HS-27A (cell line): Measurements from ENCODE around the gene ELAVL3.

Experiments
- DNase-seq: peaks from one replicate; pipeline ENCODE4 v3.0.0-alpha.2; 2012; ENCODE audit warnings: low read depth, missing footprints

The ELAVL3 gene

GRCh38 chr19:11480715-11481533 lies at the start of gene ELAVL3:
ELAVL3 (minus strand) TSS chr19:11481046; CDS start chr19:11480608, 438 bp downstream.
- DNase-seq = no peak

DNA sequence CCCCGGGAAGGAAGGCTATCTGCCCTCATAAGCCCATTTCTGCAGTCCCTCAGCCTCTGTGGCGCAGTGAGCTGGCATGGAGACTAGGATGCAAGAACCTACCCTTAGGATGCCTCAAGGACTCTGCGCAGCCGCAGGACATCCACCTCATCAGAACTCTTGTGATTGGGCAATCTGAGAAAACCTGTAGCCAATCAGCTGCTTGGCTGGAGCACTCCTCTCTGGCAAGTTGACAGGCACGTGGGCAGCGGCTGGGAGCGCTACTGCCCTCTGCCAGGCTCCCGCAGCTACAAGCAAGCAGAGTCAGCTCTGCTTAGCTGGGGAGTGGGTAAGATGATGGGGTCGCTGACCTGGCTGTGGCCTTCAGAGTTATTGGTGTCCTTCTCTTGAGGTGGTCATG lies 49.6 kb upstream of the ELAVL3 start:
- DNase-seq = no peak

DNA sequence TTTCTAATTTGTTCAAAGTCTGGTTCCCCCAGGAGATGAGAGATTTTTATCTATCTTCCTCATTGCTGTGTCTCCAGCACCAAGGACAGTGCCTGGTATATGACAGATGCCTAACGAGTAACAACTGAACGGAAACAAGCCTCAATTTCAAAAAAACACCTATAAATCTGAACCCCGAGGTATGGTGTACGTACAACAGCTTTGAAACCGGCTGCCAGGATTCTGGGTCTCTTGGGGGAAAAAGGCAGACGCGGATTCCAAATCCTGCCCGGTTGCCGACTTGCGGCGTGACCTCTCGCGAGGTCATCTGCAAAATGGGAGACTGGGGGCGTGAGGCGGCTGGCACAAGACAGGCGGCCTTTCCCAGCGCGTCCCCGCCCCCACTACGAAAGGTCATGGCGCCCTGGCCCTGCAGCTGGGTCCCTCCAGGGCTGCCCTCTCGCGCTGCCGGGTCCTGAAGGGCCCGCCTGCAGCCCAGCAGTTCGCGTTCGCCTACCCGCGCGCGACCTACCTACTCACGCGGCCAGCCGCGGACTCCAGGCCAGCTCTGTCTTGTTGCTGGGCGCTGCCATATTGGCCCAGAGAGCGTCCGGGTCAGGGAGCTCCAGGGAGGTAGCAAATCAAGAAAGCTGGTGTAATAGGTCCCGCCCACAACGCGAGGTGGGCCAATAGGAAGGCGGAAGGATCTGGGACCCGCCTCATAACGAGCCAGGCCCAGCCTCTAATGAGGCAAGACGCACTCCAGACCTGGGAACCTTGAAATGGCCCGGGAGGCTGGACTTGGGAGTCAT lies 47.9 kb upstream of the ELAVL3 start, which contains the start of gene ECSIT:
TSS of gene ECSIT (minus strand) at position 584 of the 791 bp plus-strand sequence. CDS start 9,964 bp downstream, outside the sequence.
- peak; percentile 98 for DNase-seq

- no peak for DNase-seq
These were observed 38.3 kb upstream of the ELAVL3 start for GRCh38 chr19:11519138-11519537.

- no peak for DNase-seq
These were observed 33.1 kb upstream of the ELAVL3 start for GRCh38 chr19:11513946-11514345.

DNA sequence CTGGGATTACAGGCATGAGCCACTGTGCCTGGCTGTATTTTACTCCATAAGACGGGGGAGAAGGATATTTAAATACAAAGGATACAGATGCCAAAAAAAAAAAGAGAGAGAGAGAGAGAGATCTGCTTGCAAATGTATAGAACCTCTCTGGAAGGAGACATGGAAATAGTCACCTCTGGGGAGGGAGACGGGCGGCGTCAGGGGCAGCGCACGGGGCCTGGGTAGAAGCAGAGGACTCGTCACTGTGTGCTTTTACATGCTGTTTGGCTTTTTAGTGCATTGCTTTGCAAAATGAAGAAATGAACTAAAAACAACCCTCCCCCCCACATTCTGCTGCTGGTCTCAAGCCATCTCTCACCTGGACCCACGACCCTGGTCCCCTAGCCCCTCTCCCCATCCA lies 29.6 kb upstream of the ELAVL3 start:
- no peak for DNase-seq

DNA sequence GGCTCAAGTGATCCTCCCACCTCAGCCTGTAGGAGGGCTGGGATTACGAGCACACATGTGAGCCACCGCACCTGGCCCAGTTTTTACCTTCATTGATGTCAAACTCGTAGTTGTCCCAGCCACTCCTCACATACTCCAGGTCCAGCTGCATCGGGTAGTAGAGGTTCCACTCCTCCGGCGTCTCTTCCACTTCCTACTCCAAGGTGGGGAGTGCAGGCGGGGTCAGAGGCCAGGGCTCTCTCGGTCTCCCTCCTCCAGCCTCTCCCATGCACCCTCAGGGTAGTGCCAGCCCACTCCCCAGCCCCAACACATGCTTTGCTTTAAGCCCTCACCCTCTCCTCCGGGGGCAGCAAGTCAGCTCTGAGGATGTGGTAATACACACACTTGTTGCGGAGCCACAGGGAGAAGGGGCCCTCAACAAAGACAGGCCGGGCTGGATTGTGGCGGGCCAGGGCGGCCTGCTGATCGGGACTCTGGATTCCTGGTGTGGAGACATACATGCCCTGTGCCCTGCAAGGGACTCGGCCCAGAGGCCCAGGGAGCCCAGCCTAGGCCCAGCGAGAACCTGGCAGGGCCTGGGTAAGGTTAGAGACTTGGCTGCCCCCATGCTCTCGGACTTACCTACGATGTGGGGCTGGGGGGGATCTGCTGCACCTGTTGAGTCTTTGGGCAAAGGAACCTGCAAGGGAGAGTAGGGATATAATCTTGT lies 26.7 kb upstream of the ELAVL3 start:
- DNase-seq = no peak

DNA sequence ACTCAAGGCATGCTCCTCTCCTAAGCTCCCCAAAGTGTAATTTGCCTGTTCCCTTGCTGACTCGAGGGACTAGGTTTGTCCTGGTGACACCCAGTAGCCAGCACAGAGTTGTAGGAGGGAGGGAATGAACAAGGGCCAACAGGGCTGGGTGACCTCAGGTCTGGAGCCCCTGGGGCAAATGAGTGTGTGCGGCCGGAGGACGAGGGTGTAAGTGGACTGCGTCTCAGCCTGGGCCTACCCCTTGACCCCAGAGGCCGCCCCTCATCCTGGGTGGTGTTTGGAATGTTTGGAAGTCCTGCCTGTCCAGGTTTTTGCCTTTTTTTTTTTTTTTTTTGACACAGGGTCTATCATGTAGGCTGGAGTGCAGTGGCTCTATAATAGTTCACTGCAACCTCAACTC lies 26.1 kb upstream of the ELAVL3 start:
- no peak for DNase-seq

DNA sequence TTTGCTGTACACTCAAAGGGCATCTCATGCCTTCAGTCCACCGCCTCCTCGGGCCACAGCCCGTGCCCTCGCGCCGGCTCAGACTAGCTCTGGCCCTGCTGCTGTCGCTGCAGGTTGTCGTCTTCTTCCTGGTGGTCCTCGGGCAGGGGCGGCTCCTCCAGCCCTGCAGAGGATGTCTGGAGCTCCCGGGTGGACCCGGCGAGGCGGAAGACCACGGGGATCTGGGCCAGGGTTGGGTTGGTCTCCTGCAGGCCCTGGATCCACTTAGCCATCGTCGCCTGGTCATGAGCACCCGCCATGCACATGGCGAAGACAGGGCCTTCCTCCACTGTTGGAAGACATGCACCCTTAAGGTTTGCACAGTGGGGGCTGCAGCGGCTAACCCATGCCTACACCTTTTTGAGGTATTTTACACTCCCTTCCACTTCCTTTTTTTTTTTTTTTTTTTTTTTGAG lies 25.3 kb upstream of the ELAVL3 start:
- DNase-seq = no peak

DNA sequence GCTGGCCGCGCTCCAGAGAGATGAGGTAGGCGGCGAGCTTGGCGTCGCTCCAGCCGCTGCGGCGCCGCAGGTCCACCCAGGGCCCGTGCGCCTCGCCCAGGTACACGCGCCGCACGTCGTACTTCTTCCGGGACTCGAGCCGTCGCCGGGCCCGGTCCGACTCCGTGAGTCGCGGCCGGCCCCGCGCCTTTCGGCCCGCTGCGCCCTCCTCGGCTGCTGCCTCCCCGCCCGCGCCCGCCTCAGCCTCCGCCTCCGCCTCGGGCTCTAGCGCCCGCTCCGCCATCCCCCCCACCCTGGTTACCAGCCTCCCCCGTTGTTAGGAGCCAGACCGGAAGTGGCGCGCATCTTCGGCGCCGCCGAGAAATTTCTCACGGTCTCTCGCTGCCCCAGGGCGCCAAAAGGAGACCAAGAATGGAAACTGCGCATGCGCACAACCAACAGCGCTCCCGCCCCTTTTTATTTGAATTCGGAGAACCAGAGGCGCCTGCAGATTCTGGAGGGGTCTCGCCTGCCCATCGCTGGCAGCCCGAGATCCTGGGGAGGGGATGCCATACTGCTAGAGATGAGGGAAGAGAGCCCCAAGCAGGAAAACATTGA lies 24.8 kb upstream of the ELAVL3 start, which contains the start of gene ZNF653:
TSS of gene ZNF653 (minus strand) at position 336 of the 597 bp plus-strand sequence. CDS start at position 283, 53 bp downstream.
- DNase-seq = peak; percentile 86

DNA sequence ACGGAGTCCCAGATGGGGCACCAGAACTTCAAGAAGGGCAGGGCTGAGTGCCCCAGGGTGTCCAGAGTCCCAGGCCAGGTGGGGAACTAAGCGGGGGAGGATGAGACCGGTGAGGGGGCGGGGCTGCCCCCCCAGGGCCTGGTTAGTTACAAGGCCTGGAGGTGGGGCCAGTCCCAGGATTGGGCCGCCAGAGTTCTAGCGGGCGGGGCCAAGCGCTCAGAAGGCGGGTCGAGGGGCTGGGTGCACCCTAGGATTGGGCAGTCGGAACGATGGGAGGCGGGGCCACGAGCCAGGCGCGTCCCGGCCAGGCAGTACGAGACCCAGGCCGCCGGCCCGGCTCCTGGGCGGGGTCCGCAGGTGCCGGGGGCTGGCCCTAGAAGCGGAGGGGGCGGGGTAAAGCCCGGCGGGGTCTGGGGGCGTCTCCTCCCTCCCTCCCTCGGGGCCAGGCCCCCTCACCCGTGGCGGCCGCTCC lies 24.2 kb upstream of the ELAVL3 start:
- DNase-seq = peak; percentile 79

- DNase-seq = no peak
These were observed 23.7 kb upstream of the ELAVL3 start for GRCh38 chr19:11504502-11505031.

DNA sequence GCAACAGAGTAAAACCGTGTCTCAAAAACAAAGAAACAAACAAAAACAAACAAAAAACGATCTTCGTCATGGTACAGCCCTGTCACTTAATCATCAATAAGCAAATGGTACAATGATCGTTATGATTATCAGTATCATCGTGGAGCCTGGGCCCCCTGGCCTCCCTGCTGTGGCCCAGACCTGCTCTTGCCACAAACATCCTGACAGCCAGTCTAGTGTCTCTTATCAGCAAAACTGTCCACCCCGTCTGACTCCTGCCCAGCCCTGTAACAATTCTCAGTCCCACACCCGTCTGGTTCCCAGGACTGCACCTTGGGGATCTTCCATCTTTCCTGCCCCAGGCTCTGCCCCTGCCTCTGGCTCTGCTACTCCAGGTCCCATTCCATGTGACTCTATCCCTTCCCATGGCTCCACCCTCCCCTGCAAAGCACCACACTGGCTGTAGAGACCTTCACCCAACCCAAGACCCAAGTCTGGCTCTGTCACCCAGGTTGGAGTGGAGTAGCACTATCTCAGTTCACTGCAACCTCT lies 19.1 kb upstream of the ELAVL3 start:
- no peak for DNase-seq

DNA sequence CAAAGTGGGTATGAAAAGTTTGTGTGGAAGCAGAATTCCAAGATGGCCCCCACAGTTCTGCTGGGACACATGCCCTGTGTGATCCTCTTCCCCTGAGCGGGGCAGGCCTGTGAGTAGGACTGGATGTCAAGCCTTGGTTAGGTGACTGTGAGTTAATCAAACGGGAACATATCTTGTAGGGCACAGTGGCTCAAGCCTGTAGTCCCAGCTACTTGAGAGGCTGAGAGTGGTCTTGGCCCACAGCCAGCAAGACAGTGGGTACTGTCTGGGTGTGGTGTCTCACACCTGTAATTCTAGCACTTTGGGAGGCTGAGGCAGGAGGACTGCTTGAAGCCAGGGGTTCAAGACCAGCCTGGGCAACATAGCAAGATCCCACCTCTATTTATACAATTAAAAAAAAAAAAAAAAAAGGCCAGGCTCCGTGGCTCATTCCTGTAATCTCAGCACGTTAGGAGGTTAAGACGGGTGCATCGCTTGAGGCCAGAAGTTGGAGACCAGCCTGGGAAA lies 18.4 kb upstream of the ELAVL3 start:
- DNase-seq = no peak

GRCh38 chr19:11496391-11497163 lies 15.7 kb upstream of the ELAVL3 start:
- peak; percentile 51 for DNase-seq

DNA sequence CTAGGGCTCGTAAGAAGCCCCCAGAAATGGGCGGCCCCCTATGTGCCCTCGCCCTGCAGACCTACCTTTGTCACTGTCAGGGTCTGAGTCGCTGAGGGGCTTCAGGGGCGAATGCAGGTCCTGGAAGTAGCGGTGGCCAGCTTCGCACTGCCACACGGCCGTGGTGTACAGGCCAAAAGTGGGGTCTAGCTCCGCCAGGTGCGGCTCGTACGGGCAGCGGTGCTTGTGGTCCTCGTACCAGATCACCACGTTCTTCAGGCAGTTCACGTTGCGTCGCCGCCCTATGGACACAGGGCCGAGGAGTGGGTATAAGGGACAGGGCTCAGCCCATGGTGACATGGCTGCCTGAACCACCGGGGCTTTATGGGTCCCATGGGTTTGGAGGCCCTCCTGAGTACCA lies 15.0 kb upstream of the ELAVL3 start:
- no peak for DNase-seq

DNA sequence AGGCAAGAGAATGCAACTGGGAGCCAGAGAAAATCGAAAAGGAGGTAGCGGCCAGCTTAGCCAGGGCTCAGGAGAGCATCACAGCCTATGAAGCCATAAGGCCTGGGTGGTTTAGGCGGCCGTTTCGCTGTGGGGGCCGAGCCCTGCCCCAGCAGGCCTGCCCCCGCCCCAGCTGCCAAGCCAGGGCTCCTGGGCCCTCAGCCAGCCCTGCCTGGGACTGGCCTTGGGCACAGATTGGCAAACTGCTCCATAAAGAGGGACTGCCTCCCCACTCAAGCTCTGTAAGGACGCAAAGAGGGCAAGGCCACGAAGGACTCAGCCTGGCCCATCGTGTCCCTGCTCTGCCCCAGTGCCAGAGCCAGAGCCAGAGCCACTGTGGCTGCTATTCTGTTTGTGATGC lies 14.6 kb upstream of the ELAVL3 start:
- DNase-seq = no peak

DNA sequence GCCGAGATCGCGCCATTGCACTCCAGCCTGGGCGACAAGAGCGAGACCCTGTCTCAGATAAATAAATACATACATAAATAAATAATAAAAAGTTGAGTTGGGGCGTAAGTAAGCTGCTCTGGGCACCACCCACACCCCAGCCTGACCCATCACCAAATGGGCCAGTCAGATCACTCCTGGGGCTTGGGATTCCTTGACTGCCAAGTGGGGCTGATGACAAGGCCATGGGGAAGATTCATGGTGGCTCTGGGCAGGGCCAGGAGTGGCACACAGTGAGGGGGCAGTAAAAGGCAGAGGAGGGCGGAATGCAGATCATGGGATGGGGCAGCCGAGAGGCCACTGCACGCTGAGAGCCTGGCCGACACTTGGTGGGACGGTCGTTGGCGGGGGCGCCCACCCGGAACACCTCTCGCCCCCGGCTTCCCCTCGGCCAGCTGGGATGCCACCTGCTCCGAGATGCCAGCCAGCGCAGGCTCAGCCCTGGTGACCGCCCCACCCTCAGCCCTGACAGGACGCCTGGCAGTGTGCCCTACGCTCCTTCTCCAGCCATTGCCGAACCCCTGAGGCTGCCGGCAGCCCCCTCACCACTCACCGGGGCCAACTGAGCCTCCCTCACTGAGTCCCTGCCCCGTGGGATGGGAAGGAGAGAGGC lies 13.9 kb upstream of the ELAVL3 start:
- DNase-seq = no peak

- DNase-seq = no peak
These were observed 8.5 kb upstream of the ELAVL3 start for GRCh38 chr19:11489378-11489777.
